ENCODE results near the gene HHIPL1.

DNA sequence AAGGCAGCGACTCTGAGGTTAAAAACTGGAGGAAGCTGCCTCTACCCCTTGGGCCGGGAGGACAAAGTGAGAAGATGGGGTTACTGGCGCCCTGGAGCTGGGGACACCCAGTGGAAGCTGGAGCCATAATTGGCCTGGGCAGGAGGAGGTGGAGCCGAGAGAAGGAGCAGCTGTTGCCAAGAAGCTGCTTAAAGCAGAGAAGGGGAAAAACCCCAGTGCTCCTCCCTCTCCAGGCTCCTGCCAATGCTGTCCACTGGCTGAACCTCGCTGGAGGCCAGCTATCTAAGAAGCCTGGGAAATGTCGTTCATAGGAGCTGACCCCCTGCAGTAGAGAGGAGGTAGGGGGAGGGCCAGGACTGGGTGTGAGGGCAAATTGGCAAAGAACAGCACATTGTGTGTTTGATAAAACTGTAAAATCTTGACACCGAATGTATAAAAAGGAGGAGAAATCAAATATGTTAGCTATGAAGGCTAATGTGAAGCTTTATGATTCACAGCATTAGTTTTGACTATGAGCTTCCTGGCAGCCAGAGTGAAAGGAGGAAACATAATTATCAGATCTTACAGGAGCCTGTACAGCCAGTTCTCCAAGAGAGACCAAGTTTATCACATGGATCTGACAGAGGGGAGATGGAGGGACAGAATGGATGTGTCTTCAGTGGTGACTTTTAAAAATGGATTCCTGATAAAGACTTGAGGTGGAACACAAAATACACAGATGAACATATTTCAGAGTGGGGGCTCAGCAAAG is 9.5 kb downstream of the HHIPL1 start:
- TF ChIP-seq POLR2AphosphoS5 (IDR thresholded peaks at IDR 0.05; ENCODE audit: borderline replicate concordance, low read depth, low read length) = no peak
- no peak for TF ChIP-seq EZH2 (IDR thresholded peaks at IDR 0.05)
- no peak for TF ChIP-seq FOXP2 (optimal IDR thresholded peaks at IDR 0.05; ENCODE audit: control extremely low read depth, extremely low read length, insufficient read depth)
